B cell (primary cell): ENCODE data around the gene MAP2K3. TPM values are rescaled to one million over a fixed set of nuclear protein-coding genes. Genes with fewer than 3 reads are reported as not detected.

ENCODE experiments used
- ATAC-seq: fragments of 200-7000 bp; cut with Tn5 transposase; one replicate; pipeline ENCODE4 v1.10.0; 2021; ENCODE audit warnings: low read depth, mild to moderate bottlenecking, moderate number of reproducible peaks, moderate library complexity
- CTCF ChIA-PET: fragments of 350-600 bp; sonication (Branson Sonifier 250); formaldehyde crosslinking; loops from one replicate; lab custom pipeline; 2021; ENCODE audit warnings: antibody characterized with exemption, inconsistent platforms; lab: Charles Lee
- POLR2A ChIA-PET: fragments of 350-600 bp; sonication (Branson Sonifier 250); formaldehyde crosslinking; loops from one replicate; lab custom pipeline; 2021; ENCODE audit warnings: antibody characterized with exemption; lab: Charles Lee
- DNase-seq: peaks from one replicate; pipeline ENCODE4 v3.0.0; 2013
- H2AFZ ChIP-seq: 2 replicates; pipeline ENCODE4 v1.6.1; 2012; ENCODE audit warnings: mild to moderate bottlenecking, low read depth, low read length; ENCODE audit not compliant: insufficient read depth, poor library complexity, severe bottlenecking
- H3K27ac ChIP-seq, 2 donors: 1 replicate in 1 of 2; 2 replicates in 1 of 2; pipeline ENCODE4 v1.5.1; 2012 to 2013; ENCODE audit warnings: low read length in 2 of 2, mild to moderate bottlenecking in 2 of 2, moderate library complexity in 1 of 2
- H3K27me3 ChIP-seq, 4 experiments: fragments of 200-600 bp in 1 of 4; sonication (generic) in 1 of 4; replicated peaks in 1 of 4; 1 replicate in 2 of 4; 2 replicates in 2 of 4; pipeline versions ENCODE4 v1.6.1 to v1.7.0; 2013 to 2016; ENCODE audit warnings: low read length in 3 of 4, mild to moderate bottlenecking in 2 of 4, mixed read lengths in 1 of 4, moderate library complexity in 1 of 4; ENCODE audit not compliant: insufficient read depth in 4 of 4, control insufficient read depth in 3 of 4; ENCODE audit errors: control extremely low read depth in 1 of 4
- H3K36me3 ChIP-seq, 2 experiments: replicated peaks in 1 of 2; 1 replicate in 1 of 2; 2 replicates in 1 of 2; pipeline versions ENCODE4 v1.6.1 to v1.7.1; 2013; ENCODE audit warnings: low read length in 1 of 2; ENCODE audit not compliant: insufficient read depth in 2 of 2, control insufficient read depth in 1 of 2; ENCODE audit errors: control extremely low read depth in 1 of 2, extremely low read depth in 1 of 2
- H3K4me1 ChIP-seq, 2 donors: fragments of 200-600 bp in 1 of 2; sonication (generic) in 1 of 2; 1 replicate in 1 of 2; 2 replicates in 1 of 2; pipeline versions ENCODE4 v1.5.1 to v1.6.1; 2013 to 2017; ENCODE audit warnings: low read length in 2 of 2; ENCODE audit not compliant: control insufficient read depth in 2 of 2, insufficient read depth in 2 of 2
- H3K4me2 ChIP-seq: replicated peaks from 2 replicates; pipeline ENCODE3; 2012; ENCODE audit warnings: mild to moderate bottlenecking, low read depth, low read length; ENCODE audit not compliant: poor library complexity, severe bottlenecking
- H3K4me3 ChIP-seq, 5 experiments: fragments of 200-600 bp in 1 of 5; sonication (generic) in 1 of 5; 1 replicate in 3 of 5; 2 replicates in 2 of 5; pipeline versions ENCODE4 v1.5.1 to v1.7.0; 2011 to 2016; ENCODE audit warnings: low read length in 4 of 5, mild to moderate bottlenecking in 4 of 5, low read depth in 2 of 5, control low read depth in 1 of 5, moderate library complexity in 1 of 5; ENCODE audit not compliant: insufficient read depth in 1 of 5; ENCODE audit errors: control extremely low read depth in 1 of 5, extremely low read depth in 1 of 5
- H3K79me2 ChIP-seq: fragments of 200-600 bp; sonication (generic); one replicate; pipeline ENCODE4 v1.6.0; 2016; ENCODE audit warnings: low read length; ENCODE audit not compliant: control insufficient read depth, insufficient read depth
- H3K9ac ChIP-seq: fragments of 200-600 bp; sonication (generic); 2 replicates; pipeline ENCODE4 v1.6.1; 2017; ENCODE audit warnings: mild to moderate bottlenecking, low read length, moderate library complexity
- H3K9me3 ChIP-seq, 3 donors: one replicate each; pipeline versions ENCODE4 v1.6.1 to v1.7.1; 2013; ENCODE audit warnings: low read length in 2 of 3; ENCODE audit not compliant: control insufficient read depth in 2 of 3, insufficient read depth in 1 of 3; ENCODE audit errors: control extremely low read depth in 1 of 3
- H4K20me1 ChIP-seq: 2 replicates; pipeline ENCODE4 v1.6.0; 2012; ENCODE audit warnings: mild to moderate bottlenecking, low read length; ENCODE audit not compliant: insufficient read depth, control insufficient read depth, poor library complexity, severe bottlenecking
- H3K27ac Mint-ChIP-seq: one replicate; pipeline ENCODE4 v1.8.0; 2021; ENCODE audit warnings: mixed read lengths
- H3K27me3 Mint-ChIP-seq: one replicate; pipeline ENCODE4 v1.8.0; 2021; ENCODE audit warnings: mixed read lengths
- H3K4me1 Mint-ChIP-seq: one replicate; pipeline ENCODE4 v1.8.0; 2021; ENCODE audit warnings: mixed read lengths
- H3K4me3 Mint-ChIP-seq: one replicate; pipeline ENCODE4 v1.8.0; 2021; ENCODE audit warnings: mixed read lengths
- H3K9me3 Mint-ChIP-seq: one replicate; pipeline ENCODE4 v1.8.0; 2022; ENCODE audit warnings: mixed read lengths; ENCODE audit not compliant: insufficient read depth
- EZH2 ChIP-seq: IDR thresholded peaks from 2 replicates; pipeline ENCODE4 v1.6.1; 2012; ENCODE audit warnings: borderline replicate concordance, low read depth, mild to moderate bottlenecking, moderate library complexity, low read length; ENCODE audit not compliant: insufficient read depth, poor library complexity, severe bottlenecking
- WGBS: methylation state at CpG from one replicate; pipeline ENCODE4 v1.1.5; 2013; ENCODE audit warnings: missing lambda C conversion rate; ENCODE audit not compliant: insufficient coverage; 5-methylcytosine and 5-hydroxymethylcytosine counted together
- intact Hi-C: fragments of 100-400 bp; cut with micrococcal nuclease; formaldehyde crosslinking; loops from one replicate; pipeline ENCODE4 v1.10.0; 2022
- polyA plus RNA-seq: library from polyadenylated mRNA; depleted of rRNA; stranded (reverse); fragments of >200 nt; gene quantifications from 2 replicates; pipeline ENCODE4 v1.2.3, GENCODE V29; 2012
- total RNA-seq, 2 donors: library from RNA; stranded (reverse); fragments of 120-200 nt in 1 of 2; gene quantifications; 1 replicate in 1 of 2; 2 replicates in 1 of 2; pipeline versions ENCODE4 v1.2.3 to v1.2.4, GENCODE V29; 2013 to 2022
- TF ChIP-seq, protein P1 (sequence below): fragments of 200-600 bp; IDR thresholded peaks from one replicate; pipeline ENCODE4 v1.8.0; 2022; ENCODE audit warnings: antibody characterized with exemption, mild to moderate bottlenecking

Gene MAP2K3
- total and polyA plus RNA-seq, 2 donors (not counting 1 experiment from before 2014, with no cell fraction given) = 61.0 to 118 TPM

DNA sequence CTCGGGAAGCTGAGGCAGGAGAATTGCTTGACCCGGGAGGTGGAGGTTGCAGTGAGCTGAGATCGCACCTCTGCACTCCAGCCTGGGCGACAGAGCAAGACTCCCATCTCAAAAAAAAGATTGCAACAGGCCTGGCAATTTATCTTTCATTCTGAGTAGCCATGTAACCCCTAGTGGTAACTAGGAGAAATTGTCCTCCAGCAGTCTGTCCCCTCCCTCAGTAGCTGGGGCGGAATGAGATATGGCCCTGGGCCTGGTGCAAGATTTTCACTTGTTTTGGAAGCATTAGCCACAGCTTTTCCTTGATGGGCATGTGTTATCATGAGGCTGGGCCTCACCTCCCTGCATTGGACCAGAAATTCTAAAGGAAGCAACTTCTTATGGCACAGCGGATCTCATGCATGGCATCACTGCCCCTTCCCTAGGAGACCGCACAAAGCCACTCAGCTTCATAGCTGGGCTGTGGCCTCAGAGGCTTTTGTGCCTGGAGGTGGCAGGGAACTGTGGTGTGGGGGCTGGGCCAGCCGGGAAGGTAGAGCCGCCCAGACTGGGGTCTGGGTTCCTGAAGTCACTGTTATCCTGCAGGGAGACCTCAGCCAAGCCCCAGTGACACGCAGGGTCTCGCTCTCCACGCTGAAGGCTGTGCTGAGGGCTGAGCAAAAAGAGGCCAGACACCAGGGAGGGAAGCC lies 44.7 kb upstream of the MAP2K3 start:
- Histone ChIP-seq H3K27ac (no peak overlapping the region), H3K36me3 (peaks cover 0 to 2% of the 10 kb centered on the region in 2 experiments), H3K27me3 (no peaks in the 10 kb centered on the region), H3K4me2 (no peak overlapping the region), H4K20me1 (no peaks in the 10 kb centered on the region), H3K79me2 (no peaks in the 10 kb centered on the region), H2AFZ (no peak overlapping the region), H3K4me1 (no peaks in the 10 kb centered on the region), H3K4me3 (no peak overlapping the region), H3K9ac (no peak overlapping the region), H3K9me3 (no peaks in the 10 kb centered on the region)
- no peak for TF ChIP-seq EZH2
- TF ChIP-seq, protein P1, sequence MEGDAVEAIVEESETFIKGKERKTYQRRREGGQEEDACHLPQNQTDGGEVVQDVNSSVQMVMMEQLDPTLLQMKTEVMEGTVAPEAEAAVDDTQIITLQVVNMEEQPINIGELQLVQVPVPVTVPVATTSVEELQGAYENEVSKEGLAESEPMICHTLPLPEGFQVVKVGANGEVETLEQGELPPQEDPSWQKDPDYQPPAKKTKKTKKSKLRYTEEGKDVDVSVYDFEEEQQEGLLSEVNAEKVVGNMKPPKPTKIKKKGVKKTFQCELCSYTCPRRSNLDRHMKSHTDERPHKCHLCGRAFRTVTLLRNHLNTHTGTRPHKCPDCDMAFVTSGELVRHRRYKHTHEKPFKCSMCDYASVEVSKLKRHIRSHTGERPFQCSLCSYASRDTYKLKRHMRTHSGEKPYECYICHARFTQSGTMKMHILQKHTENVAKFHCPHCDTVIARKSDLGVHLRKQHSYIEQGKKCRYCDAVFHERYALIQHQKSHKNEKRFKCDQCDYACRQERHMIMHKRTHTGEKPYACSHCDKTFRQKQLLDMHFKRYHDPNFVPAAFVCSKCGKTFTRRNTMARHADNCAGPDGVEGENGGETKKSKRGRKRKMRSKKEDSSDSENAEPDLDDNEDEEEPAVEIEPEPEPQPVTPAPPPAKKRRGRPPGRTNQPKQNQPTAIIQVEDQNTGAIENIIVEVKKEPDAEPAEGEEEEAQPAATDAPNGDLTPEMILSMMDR = peak; percentile 35
- H3K27me3 Mint-ChIP-seq = no peaks in the 10 kb centered on the region
- no peak for DNase-seq
- CTCF ChIA-PET = interaction anchor here (0.6 to 0.8 kb wide), 2 partner anchors 122 to 134 kb away, joined by 3 read pairs; no protein-coding TSS in a partner anchor
- POLR2A ChIA-PET = no interaction called here
- H3K27ac Mint-ChIP-seq = no peak overlapping the region
- H3K4me1 Mint-ChIP-seq = no peaks in the 10 kb centered on the region
- 88% methylated on average over 11 of the region's 12 CpGs for WGBS
- H3K9me3 Mint-ChIP-seq = no peaks in the 10 kb centered on the region
- ATAC-seq = no peak
- H3K4me3 Mint-ChIP-seq = no peak overlapping the region
- intact Hi-C loops = no loop called here

DNA sequence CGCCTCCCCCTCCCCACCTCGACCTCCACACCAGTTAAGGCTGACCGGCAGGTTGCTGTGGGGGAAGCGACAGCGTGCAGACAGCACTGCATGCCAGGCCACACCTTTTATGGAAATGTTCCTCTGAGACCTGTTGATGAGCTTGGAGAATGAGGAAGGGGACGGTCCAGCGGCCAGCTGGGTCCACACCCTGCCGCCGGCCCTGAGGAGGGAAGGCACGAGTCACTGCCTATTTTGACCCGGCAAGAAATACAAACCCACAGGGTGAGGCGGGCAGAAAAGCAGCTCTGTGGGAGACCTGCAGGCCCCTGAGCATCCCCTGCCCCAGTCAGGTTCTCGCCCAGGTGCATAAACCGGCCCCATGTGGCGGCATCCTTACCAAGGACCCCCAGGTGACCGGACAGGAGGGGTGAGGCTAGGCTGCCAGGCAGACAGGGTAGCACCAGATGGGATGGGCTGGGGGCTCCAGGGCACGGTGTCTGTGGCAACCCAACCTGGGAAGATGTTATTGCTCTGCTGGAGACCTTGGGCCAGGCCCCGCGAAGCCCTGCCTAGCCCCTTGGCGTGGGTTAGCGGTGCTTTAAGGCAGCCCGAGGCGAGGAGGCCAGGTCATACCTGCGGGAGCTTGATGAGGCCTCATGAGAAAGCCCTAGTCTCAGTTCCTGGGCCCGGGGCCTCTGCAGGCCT lies 44.0 kb upstream of the MAP2K3 start:
- Mint-ChIP-seq H3K27ac (no peak overlapping the region), H3K4me1 (peaks cover 1% of the 10 kb centered on the region), H3K27me3 (no peaks in the 10 kb centered on the region), H3K9me3 (no peaks in the 10 kb centered on the region), H3K4me3 (no peak overlapping the region)
- DNase-seq = no peak
- no peak for TF ChIP-seq EZH2
- TF ChIP-seq, protein P1 = no peak
- Histone ChIP-seq H3K79me2 (no peaks in the 10 kb centered on the region), H2AFZ (no peak overlapping the region), H3K4me3 (no peak overlapping the region), H3K4me1 (no peaks in the 10 kb centered on the region), H4K20me1 (no peaks in the 10 kb centered on the region), H3K9ac (no peak overlapping the region), H3K27me3 (no peaks in the 10 kb centered on the region), H3K9me3 (no peaks in the 10 kb centered on the region), H3K27ac (no peak overlapping the region), H3K4me2 (no peak overlapping the region), H3K36me3 (peaks cover 0 to 2% of the 10 kb centered on the region in 2 experiments)
- ATAC-seq = no peak
- WGBS = 84% methylated on average over 23 of the region's 25 CpGs
- intact Hi-C loops = no loop called here
- ChIA-PET CTCF (interaction anchor here (0.6 to 0.8 kb wide), 2 partner anchors 122 to 133 kb away, joined by 3 read pairs; no protein-coding TSS in a partner anchor), POLR2A (no interaction called here)
